ENCODE data around the gene TAF4.
A peak's percentile ranks its signal among the peaks of the same experiment; 100 is the strongest.
"Not testable (repeated sequence)": the region's sequence is repeated elsewhere in the genome, so short reads cannot be mapped to it uniquely, and the experiment has no call there.

TAF4 gene

GRCh38 chr20:61990484-61990883 is 75.2 kb downstream of the TAF4 start:
- DNase-seq (ENCODE audit: low spot score in 2 of 2), result no peak
- no peak for ATAC-seq (ENCODE audit: low read depth)
- peaks cover 10% of the 10 kb centered on the region for H3K9me3 Mint-ChIP-seq
- peaks cover 67% of the 10 kb centered on the region for H3K36me3 Mint-ChIP-seq
- H3K4me1 Mint-ChIP-seq, result peaks cover 5% of the 10 kb centered on the region
- no peaks in the 10 kb centered on the region for H3K27me3 Mint-ChIP-seq
- H3K4me3 Mint-ChIP-seq, result no peak overlapping the region
- no peak overlapping the region for H3K27ac Mint-ChIP-seq

DNA sequence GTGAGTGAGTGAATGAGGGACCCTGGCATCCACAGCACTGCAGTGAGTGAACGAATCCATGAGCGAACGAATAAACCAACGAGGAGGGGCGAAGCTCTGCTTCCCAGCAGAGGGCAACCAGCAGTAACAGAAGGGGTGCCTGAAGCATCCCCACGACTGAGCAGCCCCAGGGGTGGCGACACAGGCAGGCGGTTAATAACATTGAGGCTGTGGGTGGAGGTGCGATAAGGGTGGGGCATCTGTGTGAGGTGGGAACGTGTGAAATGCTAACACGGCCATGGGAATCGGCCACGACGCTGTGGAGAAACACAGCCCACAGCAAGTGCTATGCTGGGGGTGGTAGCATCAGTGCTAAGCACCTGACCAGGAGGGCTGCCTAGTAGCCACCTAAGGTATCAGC is 75.9 kb downstream of the TAF4 start:
- no peak overlapping the region for H3K27ac Mint-ChIP-seq
- DNase-seq (ENCODE audit: low spot score in 2 of 2) (no peak), ATAC-seq (ENCODE audit: low read depth) (no peak)
- H3K4me3 Mint-ChIP-seq, result no peak overlapping the region
- peaks cover 62% of the 10 kb centered on the region for H3K36me3 Mint-ChIP-seq
- H3K9me3 Mint-ChIP-seq, result peaks cover 10% of the 10 kb centered on the region
- peaks cover 5% of the 10 kb centered on the region for H3K4me1 Mint-ChIP-seq
- no peaks in the 10 kb centered on the region for H3K27me3 Mint-ChIP-seq

DNA sequence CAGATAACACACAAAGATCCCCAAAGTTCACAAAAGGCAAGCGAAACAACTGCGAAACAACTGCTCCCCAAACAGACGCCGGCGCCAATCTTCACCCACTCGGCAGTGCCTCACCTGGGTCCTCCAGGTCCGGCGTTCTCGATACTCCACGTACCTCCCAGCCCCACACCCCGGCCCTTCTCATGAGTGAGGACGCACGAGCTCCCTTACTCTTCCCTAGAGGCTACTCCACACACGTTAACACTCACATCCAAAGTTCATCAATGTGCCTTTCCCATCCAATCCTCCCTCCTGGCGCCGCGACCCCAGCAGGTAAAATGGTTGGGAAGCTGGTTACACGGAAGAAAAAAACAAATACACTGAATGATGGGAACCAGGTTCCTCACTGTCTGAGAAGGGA is 77.0 kb downstream of the TAF4 start:
- H3K36me3 Mint-ChIP-seq, result peaks cover 62% of the 10 kb centered on the region

GRCh38 chr20:61986762-61987321 is 78.8 kb downstream of the TAF4 start:
- Mint-ChIP-seq H3K27me3 (no peaks in the 10 kb centered on the region), H3K27ac (no peak overlapping the region), H3K9me3 (peaks cover 10% of the 10 kb centered on the region), H3K36me3 (peaks cover 51% of the 10 kb centered on the region), H3K4me1 (peaks cover 13% of the 10 kb centered on the region), H3K4me3 (no peak overlapping the region)
- no peak for DNase-seq (ENCODE audit: low spot score in 2 of 2)
- ATAC-seq (ENCODE audit: low read depth), result no peak

More for the DNA sequence above, 77.0 kb downstream of the TAF4 start:
- DNase-seq (ENCODE audit: low spot score in 2 of 2), result no peak
- no peak for ATAC-seq (ENCODE audit: low read depth)
- Mint-ChIP-seq H3K4me1 (peaks cover 10% of the 10 kb centered on the region), H3K27me3 (no peaks in the 10 kb centered on the region), H3K4me3 (no peak overlapping the region), H3K9me3 (peaks cover 10% of the 10 kb centered on the region), H3K27ac (no peak overlapping the region)

DNA sequence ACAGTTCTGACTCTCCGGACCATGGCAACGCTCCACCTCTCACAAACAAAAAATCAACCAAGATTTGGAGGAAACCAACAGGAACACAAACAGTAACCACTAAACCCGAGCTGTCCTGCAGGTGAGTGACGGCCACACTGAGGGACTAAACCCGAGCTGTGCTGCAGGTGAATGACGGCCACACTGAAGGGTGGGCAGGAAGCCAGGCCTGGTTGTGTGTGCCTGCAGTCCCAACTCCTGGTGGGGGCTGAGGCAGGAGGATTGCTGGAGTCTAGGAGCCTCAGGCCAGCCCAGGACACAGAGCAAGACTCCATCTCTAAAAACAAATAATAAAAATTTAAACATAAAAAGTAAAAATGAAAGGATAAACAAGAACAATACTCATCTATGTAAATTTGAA is 80.6 kb downstream of the TAF4 start:
- Mint-ChIP-seq H3K4me1 (peaks cover 17% of the 10 kb centered on the region), H3K36me3 (peaks cover 39% of the 10 kb centered on the region), H3K4me3 (no peak overlapping the region), H3K27ac (no peak overlapping the region), H3K9me3 (peaks cover 3% of the 10 kb centered on the region), H3K27me3 (no peaks in the 10 kb centered on the region)
- ATAC-seq (ENCODE audit: low read depth), result no peak
- no peak for DNase-seq (ENCODE audit: low spot score in 2 of 2)

DNA sequence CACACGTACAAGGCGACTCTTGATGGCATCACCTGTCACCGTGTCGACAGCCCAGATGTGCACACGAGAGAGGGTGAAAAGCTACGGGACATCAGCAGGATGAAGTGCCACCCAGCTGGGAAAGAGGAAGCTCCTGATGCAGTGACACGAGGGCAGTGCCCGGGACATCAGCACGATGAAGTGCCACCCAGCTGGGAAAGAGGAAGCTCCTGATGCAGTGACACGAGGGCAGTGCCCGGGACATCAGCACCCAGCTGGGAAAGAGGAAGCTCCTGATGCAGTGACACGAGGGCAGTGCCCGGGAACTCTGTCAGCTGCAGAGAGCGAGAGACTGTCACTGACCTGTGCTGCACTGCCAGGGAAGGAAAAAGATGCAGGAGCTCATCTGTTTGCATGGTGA is 81.2 kb downstream of the TAF4 start:
- Mint-ChIP-seq H3K36me3 (peaks cover 33% of the 10 kb centered on the region), H3K4me1 (peaks cover 17% of the 10 kb centered on the region)
- not testable (repeated sequence) for DNase-seq (ENCODE audit: low spot score in 2 of 2); H3K27me3 Mint-ChIP-seq; H3K4me3 Mint-ChIP-seq; H3K9me3 Mint-ChIP-seq; H3K27ac Mint-ChIP-seq; ATAC-seq (ENCODE audit: low read depth)

- H3K36me3 Mint-ChIP-seq, result peaks cover 33% of the 10 kb centered on the region
- no peak overlapping the region for H3K4me3 Mint-ChIP-seq
- no peaks in the 10 kb centered on the region for H3K27me3 Mint-ChIP-seq
- H3K9me3 Mint-ChIP-seq, result peaks cover 3% of the 10 kb centered on the region
- H3K4me1 Mint-ChIP-seq, result peaks cover 17% of the 10 kb centered on the region
- no peak for DNase-seq (ENCODE audit: low spot score in 2 of 2)
- no peak overlapping the region for H3K27ac Mint-ChIP-seq
- no peak for ATAC-seq (ENCODE audit: low read depth)
These were observed 81.7 kb downstream of the TAF4 start for GRCh38 chr20:61983965-61984364.

GRCh38 chr20:61982951-61983315 is 82.7 kb downstream of the TAF4 start:
- ATAC-seq (ENCODE audit: low read depth) (no peak), DNase-seq (ENCODE audit: low spot score in 2 of 2) (no peak)
- Mint-ChIP-seq H3K9me3 (peaks cover 3% of the 10 kb centered on the region), H3K36me3 (peaks cover 32% of the 10 kb centered on the region), H3K27ac (no peak overlapping the region), H3K4me3 (no peak overlapping the region), H3K27me3 (no peaks in the 10 kb centered on the region), H3K4me1 (peaks cover 17% of the 10 kb centered on the region)

DNA sequence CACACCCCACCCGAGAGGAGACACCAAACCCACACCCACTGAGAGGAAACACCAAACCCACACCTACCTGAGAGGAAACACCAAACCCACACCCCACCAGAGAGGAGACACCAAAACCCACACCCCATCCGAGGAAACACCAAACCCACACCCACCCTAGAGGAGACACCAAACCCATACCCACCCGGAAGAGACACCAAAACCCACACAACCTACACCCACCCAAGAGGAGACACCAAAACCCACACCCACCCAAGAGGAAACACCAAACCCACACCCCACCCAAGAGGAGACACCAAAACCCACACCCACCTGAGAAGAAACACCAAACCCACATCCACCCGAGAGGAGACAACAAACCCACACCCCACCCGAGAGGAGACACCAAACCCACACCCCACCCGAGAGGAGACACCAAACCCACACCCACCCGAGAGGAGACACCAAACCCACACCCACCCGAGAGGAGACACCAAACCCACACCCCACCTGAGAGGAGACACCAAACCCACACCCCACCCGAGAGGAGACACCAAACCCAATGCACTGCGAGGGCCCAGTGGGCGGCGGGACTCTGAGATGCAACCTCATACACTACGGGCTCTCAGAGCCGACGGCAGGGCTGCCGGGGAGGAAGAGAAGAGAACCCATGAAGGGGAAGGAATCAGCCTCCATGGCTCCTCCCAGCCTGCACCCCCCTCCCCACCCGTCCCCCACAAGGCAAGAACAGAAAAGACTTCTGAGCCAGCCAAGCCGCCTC is 83.3 kb downstream of the TAF4 start:
- H3K4me1 Mint-ChIP-seq, result peaks cover 17% of the 10 kb centered on the region
- H3K27me3 Mint-ChIP-seq, result no peaks in the 10 kb centered on the region
- H3K4me3 Mint-ChIP-seq, result no peak overlapping the region
- DNase-seq (ENCODE audit: low spot score in 2 of 2), result no peak
- H3K27ac Mint-ChIP-seq, result peak overlapping the region; percentile 69
- peaks cover 3% of the 10 kb centered on the region for H3K9me3 Mint-ChIP-seq
- peaks cover 28% of the 10 kb centered on the region for H3K36me3 Mint-ChIP-seq
- ATAC-seq (ENCODE audit: low read depth), result no peak

- not testable (repeated sequence) for H3K9me3 Mint-ChIP-seq; H3K4me3 Mint-ChIP-seq; H3K27me3 Mint-ChIP-seq; DNase-seq (ENCODE audit: low spot score in 2 of 2); ATAC-seq (ENCODE audit: low read depth)
- Mint-ChIP-seq H3K27ac (peak overlapping the region; percentile 69), H3K36me3 (peaks cover 23% of the 10 kb centered on the region), H3K4me1 (peaks cover 17% of the 10 kb centered on the region)
These were observed 84.0 kb downstream of the TAF4 start for GRCh38 chr20:61981691-61982090.

- Mint-ChIP-seq H3K27ac (no peak overlapping the region), H3K4me1 (peaks cover 17% of the 10 kb centered on the region), H3K36me3 (peaks cover 25% of the 10 kb centered on the region), H3K27me3 (no peaks in the 10 kb centered on the region), H3K9me3 (peaks cover 3% of the 10 kb centered on the region), H3K4me3 (no peak overlapping the region)
- peak in 1 of 2 donors; percentile 29 for DNase-seq (ENCODE audit: low spot score in 2 of 2)
- ATAC-seq (ENCODE audit: low read depth), result peak; percentile 44
These were observed 84.8 kb downstream of the TAF4 start for GRCh38 chr20:61980647-61981583.

DNA sequence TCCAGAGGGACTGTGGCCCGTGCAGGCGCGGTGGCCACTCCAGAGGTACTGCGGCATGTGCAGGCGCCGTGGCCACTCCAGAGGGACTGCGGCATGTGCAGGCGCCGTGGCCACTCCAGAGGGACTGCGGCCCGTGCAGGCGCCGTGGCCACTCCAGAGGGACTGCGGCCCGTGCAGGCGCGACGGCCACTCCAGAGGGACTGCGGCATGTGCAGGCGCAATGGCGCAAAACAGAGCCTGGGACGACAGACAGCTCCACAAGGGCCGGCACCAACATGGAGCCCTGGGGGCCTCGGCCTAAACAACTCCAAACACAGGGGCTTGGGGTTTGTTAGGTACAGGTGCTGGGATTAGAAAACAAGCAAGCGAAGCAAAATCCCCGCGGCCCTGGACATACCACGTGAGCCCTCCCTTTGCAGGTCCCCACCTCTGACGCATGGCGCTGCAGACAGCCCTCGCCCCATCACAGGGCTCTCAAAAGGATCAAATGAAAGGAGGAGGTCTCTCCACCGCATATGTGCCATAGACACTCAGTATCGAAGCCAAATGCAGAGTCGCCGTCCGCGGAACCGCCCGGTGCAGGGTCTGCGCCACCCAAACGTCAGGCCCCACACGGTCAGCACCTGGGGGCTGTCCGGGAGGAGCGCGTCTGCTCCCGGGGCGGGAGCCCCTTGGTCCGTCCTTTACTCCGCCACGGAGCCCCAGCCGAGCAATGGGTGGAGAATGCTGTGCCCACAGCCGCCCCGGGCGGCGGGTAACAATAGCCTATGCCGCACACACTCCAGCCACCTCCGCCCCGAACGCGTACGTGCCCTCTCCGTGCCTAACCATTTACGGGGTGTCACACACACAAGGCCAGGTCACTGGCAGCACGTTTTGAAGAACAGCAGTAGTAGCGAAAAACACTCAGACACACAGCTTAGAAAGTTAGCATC is 85.7 kb downstream of the TAF4 start:
- peaks cover 24% of the 10 kb centered on the region for H3K36me3 Mint-ChIP-seq
- no peaks in the 10 kb centered on the region for H3K27me3 Mint-ChIP-seq
- no peak overlapping the region for H3K4me3 Mint-ChIP-seq
- H3K9me3 Mint-ChIP-seq, result peaks cover 3% of the 10 kb centered on the region
- H3K4me1 Mint-ChIP-seq, result peaks cover 17% of the 10 kb centered on the region
- ATAC-seq (ENCODE audit: low read depth) (no peak), DNase-seq (ENCODE audit: low spot score in 2 of 2) (no peak)
- H3K27ac Mint-ChIP-seq, result no peak overlapping the region

- ATAC-seq (ENCODE audit: low read depth), result no peak
- no peaks in the 10 kb centered on the region for H3K27me3 Mint-ChIP-seq
- peaks cover 12% of the 10 kb centered on the region for H3K4me1 Mint-ChIP-seq
- no peak overlapping the region for H3K27ac Mint-ChIP-seq
- H3K9me3 Mint-ChIP-seq, result peaks cover 3% of the 10 kb centered on the region
- no peak overlapping the region for H3K4me3 Mint-ChIP-seq
- no peak for DNase-seq (ENCODE audit: low spot score in 2 of 2)
- H3K36me3 Mint-ChIP-seq, result peaks cover 19% of the 10 kb centered on the region
These were observed 86.6 kb downstream of the TAF4 start for GRCh38 chr20:61979090-61979489.
